Urothelium cell line (cell line): ENCODE measurements around the gene RAB36.
"Not testable (repeated sequence)": the region's sequence is repeated elsewhere in the genome, so short reads cannot be mapped to it uniquely, and the experiment has no call there.

Experiments used
- DNase-seq: peaks from one replicate; pipeline ENCODE4 v3.0.0; 2011; ENCODE audit warnings: low spot score, mixed read lengths
- FAIRE-seq: peaks from 2 replicates; lab custom pipeline; 2011; peaks lifted over from hg19 to GRCh38; lab: Jason Lieb, UNC

RAB36 gene

GRCh38 chr22:23132376-23133091, 12.7 kb upstream of the RAB36 start:
- DNase-seq (no peak), FAIRE-seq (no peak)

DNA sequence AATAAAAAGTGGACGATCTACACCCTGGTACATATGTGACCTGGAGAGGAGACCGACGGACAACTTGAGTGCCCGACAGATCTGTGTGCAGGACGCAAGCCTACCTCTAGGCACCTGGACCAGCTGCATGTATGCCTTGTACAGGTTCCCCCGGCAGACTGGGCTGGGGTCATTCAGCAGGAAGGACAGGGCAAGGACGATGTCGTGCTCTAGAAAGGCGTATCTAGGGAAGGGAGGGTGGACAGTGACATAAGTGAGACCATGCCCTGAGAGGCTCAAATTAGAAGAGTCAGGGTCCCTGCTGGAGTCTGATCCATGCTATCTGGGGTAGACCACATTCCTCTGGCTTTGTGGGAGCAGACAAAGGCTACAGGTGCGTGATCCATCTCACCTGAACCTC, 11.4 kb upstream of the RAB36 start:
- no peak for DNase-seq
- FAIRE-seq = no peak

DNA sequence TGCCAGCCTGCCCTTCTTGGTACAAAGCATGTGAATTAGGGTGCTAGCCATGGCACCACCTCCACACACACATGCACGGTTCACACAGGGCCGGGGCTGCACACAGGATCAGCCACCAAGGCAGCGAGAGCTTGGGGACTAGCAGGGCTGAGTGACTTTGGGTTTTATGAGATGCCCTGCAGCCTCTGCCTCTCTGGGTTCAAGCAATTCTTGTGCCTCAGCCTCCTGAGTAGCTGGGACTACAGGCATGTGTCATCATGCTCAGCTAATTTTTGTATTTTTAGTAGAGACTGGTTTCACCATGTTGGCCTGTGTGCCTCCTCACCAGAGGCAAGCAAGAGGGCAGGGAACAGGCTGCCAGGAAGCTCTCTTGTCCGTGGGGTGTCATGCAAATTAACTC, 8.3 kb upstream of the RAB36 start:
- not testable (repeated sequence) for DNase-seq, FAIRE-seq

DNA sequence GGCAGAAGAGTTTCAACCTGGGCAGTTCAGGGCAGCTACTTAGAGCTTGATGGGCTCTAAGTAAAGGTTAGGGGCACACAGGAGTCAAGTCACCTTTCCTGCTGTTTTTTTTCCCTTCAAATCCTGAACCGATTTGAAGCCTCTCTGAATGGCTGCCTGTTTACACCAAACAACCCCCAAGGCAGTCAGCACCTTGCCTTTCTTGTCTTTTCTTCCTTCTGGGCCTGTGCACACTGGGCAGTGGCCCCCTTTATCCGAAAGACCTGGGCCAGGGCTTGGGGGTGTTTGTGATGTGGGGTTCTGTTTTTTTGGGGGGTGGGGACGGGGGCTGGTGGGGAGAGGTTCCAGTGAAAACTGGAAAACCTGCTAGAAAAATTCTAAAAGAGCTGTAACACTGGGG, 7.8 kb upstream of the RAB36 start:
- FAIRE-seq (no peak), DNase-seq (no peak)

- no peak for DNase-seq
- FAIRE-seq = no peak
Observed at GRCh38 chr22:23137905-23138561, 7.2 kb upstream of the RAB36 start.

- DNase-seq (no peak), FAIRE-seq (no peak)
Observed at GRCh38 chr22:23138584-23139435, 6.5 kb upstream of the RAB36 start.

DNA sequence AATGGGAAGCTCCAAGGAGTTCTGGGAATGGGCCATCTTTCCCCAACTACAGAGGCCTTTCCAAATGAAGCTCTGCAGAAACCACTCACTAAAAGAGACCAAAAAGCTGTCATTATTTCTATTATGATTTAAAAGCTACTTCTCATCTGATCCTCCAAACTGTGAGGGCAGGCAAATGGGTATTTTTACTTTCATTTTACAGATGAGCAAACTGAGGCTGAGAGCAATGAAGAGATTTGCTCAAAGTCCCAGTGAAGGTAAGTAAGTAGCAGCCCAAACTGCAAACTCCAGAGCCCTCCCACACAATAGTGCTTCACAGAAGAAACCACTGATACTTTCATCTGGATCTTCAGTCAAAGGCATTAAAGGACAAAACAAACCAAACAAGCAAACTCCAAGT, 4.9 kb upstream of the RAB36 start:
- DNase-seq (no peak), FAIRE-seq (no peak)

- no peak for FAIRE-seq
Observed at GRCh38 chr22:23142546-23143105, 2.7 kb upstream of the RAB36 start.

GRCh38 chr22:23143119-23143518, 2.2 kb upstream of the RAB36 start:
- DNase-seq = no peak
- FAIRE-seq = no peak

More at GRCh38 chr22:23142546-23143105, 2.7 kb upstream of the RAB36 start:
- no peak for DNase-seq

DNA sequence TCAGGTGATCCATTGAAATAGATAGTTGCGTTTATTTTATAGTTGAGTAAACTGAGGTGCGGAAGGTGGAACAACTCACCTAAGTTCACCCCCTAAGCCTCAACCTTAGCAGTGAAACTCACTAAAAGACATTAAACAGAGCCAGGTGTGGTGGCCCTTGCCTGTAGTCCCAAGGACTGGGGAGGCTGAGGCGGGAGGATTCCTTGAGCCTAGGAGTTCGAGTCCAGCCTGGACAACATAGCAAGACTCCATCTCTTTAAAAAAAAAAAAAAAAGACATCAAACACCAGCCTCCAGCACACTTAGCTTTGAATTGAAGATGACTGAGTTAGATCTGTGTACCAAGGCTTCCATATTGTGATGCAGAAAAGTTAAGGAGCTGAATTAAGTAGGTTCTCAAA, 845 bp upstream of the RAB36 start:
- no peak for FAIRE-seq
- DNase-seq = no peak

GRCh38 chr22:23145878-23146470, 697 bp downstream of the RAB36 start:
- DNase-seq = no peak

DNA sequence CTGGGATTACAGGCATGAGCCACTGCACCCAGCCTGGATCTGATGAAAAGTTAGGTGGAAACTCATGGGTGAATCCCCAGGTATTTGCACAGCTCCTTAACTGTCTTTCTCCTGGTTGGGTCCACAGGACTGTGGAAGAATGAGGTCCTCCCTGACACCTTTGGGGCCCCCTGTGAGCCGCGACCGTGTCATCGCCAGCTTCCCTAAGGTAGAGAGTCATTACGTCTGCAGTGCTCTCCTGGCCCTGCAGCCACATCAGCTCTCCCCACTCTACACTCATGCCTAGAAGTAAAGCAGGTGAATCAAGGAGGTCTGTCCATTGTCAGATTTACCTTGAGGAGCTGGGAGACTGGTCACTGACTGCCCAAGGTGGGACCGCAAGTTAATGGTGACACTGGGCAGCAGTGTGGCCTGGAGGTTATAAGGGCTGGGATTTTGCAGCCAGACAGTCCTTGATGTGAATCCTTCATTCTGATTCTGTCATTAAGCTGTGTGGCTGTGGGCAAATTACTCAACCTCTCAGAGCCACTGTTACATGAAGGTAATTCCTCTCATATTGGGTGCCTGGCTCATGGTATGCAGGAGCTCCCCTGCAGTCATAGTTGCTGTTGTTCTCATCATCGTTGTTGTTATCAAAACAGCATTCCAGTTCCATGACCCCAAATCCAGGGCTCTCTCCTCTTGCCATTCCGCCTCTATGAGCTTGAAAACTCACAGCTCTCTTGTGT, 1.4 kb downstream of the RAB36 start:
- DNase-seq = no peak
- no peak for FAIRE-seq

More at GRCh38 chr22:23145878-23146470, 697 bp downstream of the RAB36 start:
- FAIRE-seq = no peak

- DNase-seq (no peak), FAIRE-seq (no peak)
Observed at GRCh38 chr22:23147617-23148387, 2.5 kb downstream of the RAB36 start.

DNA sequence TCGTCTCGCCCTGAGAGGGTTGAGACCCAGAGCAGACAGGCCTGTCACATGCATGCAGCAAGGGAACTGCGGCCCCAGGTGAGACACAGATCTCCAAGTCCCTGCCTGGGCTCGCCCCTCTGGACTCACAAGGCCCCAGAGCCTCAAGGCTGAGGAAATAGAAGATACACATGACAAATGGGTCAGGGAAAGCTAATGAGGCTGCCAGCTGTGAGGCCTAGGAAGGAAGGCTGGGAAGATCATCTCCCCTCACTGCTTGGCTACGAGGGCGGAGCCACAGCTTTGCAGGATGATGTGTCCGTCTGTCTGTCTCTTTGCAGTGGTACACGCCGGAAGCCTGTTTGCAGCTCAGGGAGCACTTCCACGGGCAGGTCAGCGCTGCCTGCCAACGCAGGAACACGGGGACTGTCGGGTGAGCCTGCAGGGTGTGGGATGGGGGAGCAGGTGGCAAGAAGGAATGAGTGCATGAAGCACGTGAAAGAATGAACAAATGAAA, 4.5 kb downstream of the RAB36 start:
- FAIRE-seq (no peak), DNase-seq (no peak)

GRCh38 chr22:23150762-23151161, 5.5 kb downstream of the RAB36 start:
- peak; percentile 17 for FAIRE-seq
- no peak for DNase-seq

DNA sequence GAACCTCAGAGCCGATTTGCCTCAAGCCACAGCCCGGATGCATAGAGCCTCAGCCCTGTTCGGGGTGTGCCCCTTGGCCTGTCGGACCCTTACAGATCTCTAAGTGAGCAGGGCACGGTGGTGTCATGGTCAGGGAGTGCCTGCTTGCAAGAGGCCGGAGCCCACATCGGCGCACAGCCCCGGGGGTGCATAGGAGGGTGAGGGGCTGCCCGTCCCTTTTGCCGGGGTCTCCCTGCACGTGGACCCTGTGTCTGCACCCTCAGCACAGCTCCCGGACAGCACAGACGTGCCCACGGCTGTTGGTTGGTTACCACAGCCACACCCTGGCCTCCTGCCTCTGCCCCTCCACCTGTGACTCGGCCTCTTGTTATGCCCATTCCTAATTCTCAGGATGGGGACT, 6.5 kb downstream of the RAB36 start:
- FAIRE-seq = peak; percentile 63
- DNase-seq = peak; percentile 48

DNA sequence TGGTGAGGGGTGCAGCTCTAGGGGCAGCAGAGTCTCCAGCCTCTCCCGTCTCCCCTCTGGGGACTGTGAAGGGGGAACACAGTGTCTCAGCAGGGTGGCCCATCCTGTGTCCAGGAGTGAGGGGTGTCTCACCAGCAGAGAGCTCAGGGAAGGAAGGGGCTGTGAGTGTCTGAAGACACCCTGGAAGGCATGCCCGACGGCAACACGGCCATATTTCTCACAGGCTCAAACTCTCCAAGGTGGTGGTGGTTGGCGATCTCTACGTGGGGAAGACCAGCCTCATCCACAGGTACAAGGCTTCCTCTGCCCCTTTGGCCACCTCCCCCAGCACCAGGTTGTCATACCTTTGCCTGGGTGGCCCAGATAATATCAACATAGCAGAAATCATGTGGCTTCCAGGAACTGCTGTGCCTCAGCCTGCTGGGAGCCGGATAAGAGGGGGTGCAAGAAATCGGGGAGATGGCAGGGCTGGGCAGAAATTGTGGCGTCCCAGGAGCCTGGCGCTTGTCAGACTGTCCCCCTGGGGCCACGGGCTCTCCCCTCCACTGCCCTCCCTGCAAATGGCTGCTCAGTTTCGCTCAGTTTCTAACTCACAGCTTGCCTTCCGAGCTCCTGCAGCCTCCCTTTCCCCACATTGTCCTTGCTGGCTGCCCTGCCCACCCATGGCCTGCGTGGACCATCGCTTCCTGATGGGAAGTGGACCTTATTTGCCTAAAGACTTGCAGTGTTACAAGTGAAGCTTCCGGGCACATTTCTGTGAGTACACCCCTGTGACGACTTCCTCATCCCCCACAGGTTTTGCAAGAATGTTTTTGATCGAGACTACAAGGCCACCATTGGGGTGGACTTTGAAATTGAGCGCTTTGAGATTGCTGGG, 7.2 kb downstream of the RAB36 start:
- FAIRE-seq = no peak
- DNase-seq = no peak

DNA sequence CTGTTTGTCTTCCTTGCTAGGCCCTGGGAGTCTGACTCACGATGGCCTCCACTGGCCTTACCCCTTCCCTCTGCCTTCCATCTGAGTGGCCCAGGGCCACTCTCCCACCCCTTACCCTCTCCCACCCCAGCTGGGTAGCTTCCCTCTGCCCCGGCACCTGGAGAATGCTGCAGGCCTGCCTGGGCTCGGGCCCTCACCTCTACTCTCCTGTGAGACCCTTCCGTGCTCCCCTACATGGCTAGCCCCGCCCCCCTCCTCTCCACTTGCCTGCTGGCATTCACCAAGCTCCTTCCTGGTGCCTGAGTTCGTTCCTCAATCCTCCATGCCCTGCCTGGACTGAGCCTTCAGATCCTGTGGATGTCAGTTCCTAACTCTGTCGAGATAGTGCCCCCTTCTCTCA, 8.7 kb downstream of the RAB36 start:
- no peak for DNase-seq
- no peak for FAIRE-seq
